SJSA1 (cell line): ENCODE data around the gene RCC2. TPM values are rescaled to one million over a fixed set of nuclear protein-coding genes. Genes with fewer than 3 reads are reported as not detected.

ENCODE experiments used
- DNase-seq, 2 experiments: peaks; one replicate each; pipeline ENCODE4 v3.0.0-alpha.2; 2015 to 2020; ENCODE audit warnings: low spot score in 2 of 2, low read depth in 1 of 2
- H3K27ac ChIP-seq: fragments of 250-450 bp; sonication (Bioruptor Pico); 2 replicates; pipeline ENCODE4 v1.5.1; 2020; ENCODE audit warnings: mild to moderate bottlenecking, moderate library complexity
- H3K27me3 ChIP-seq: fragments of 250-450 bp; sonication (Bioruptor Pico); replicated peaks from 2 replicates; pipeline ENCODE4 v1.5.1; 2020; ENCODE audit warnings: mild to moderate bottlenecking, moderate library complexity
- H3K36me3 ChIP-seq: fragments of 250-450 bp; sonication (Bioruptor Pico); 2 replicates; pipeline ENCODE4 v1.5.1; 2020; ENCODE audit warnings: mild to moderate bottlenecking
- H3K4me1 ChIP-seq: fragments of 250-450 bp; sonication (Bioruptor Pico); replicated peaks from 2 replicates; pipeline ENCODE4 v1.6.1; 2021; ENCODE audit warnings: mild to moderate bottlenecking
- H3K4me3 ChIP-seq: fragments of 250-450 bp; sonication (Bioruptor Pico); 2 replicates; pipeline ENCODE4 v1.5.1; 2020; ENCODE audit warnings: mild to moderate bottlenecking
- H3K9me3 ChIP-seq: fragments of 250-450 bp; sonication (Bioruptor Pico); replicated peaks from 2 replicates; pipeline ENCODE4 v1.5.1; 2020; ENCODE audit warnings: mild to moderate bottlenecking
- total RNA-seq: library from RNA; depleted of rRNA; stranded (reverse); fragments of >200 nt; shearing (Covaris generic); gene quantifications from 2 replicates; pipeline ENCODE4 v1.2.3, GENCODE V29; 2014

Gene RCC2
- total RNA-seq, 1 experiment from 2014 or later: 98.5 TPM

GRCh38 chr1:17403081-17403480, 36.4 kb downstream of the RCC2 start:
- Histone ChIP-seq H3K9me3 (no peaks in the 10 kb centered on the region), H3K4me1 (peaks cover 5% of the 10 kb centered on the region; the same call in 1 of the 2 replicates), H3K27ac (no peak overlapping the region), H3K27me3 (no peaks in the 10 kb centered on the region), H3K36me3 (peaks cover 18% of the 10 kb centered on the region), H3K4me3 (no peak overlapping the region)
- no peak for DNase-seq

GRCh38 chr1:17401841-17402240, 37.6 kb downstream of the RCC2 start:
- Histone ChIP-seq H3K4me1 (peaks cover 5% of the 10 kb centered on the region; the same call in 1 of the 2 replicates), H3K27ac (no peak overlapping the region), H3K4me3 (no peak overlapping the region), H3K27me3 (no peaks in the 10 kb centered on the region), H3K36me3 (peaks cover 11% of the 10 kb centered on the region), H3K9me3 (no peaks in the 10 kb centered on the region)
- DNase-seq: peak in 1 of 2 experiments; percentile 37

GRCh38 chr1:17400725-17401341, 38.6 kb downstream of the RCC2 start:
- no peak for DNase-seq
- no peaks in the 10 kb centered on the region for H3K9me3 ChIP-seq
- peaks cover 2% of the 10 kb centered on the region; the same call in 1 of the 2 replicates for H3K4me1 ChIP-seq
- peaks cover 3% of the 10 kb centered on the region for H3K36me3 ChIP-seq
- H3K4me3 ChIP-seq: no peak overlapping the region
- no peaks in the 10 kb centered on the region for H3K27me3 ChIP-seq
- no peak overlapping the region for H3K27ac ChIP-seq

GRCh38 chr1:17397910-17398695, 41.4 kb downstream of the RCC2 start:
- DNase-seq: no peak
- no peaks in the 10 kb centered on the region for H3K4me1 ChIP-seq
- H3K27ac ChIP-seq: no peak overlapping the region
- H3K9me3 ChIP-seq: no peaks in the 10 kb centered on the region; the same call in 1 of the 2 replicates
- no peaks in the 10 kb centered on the region for H3K27me3 ChIP-seq
- no peak overlapping the region for H3K4me3 ChIP-seq
- H3K36me3 ChIP-seq: no peaks in the 10 kb centered on the region

- Histone ChIP-seq H3K4me1 (no peaks in the 10 kb centered on the region), H3K27me3 (no peaks in the 10 kb centered on the region), H3K27ac (no peak overlapping the region), H3K9me3 (no peaks in the 10 kb centered on the region; the same call in 1 of the 2 replicates), H3K36me3 (no peaks in the 10 kb centered on the region), H3K4me3 (no peak overlapping the region)
- no peak for DNase-seq
Measured at GRCh38 chr1:17393230-17393629, 46.2 kb downstream of the RCC2 start.

GRCh38 chr1:17392199-17392740, 47.2 kb downstream of the RCC2 start:
- H3K27me3 ChIP-seq: peaks cover 3% of the 10 kb centered on the region; the same call in 1 of the 2 replicates
- H3K4me1 ChIP-seq: no peaks in the 10 kb centered on the region
- H3K4me3 ChIP-seq: no peak overlapping the region
- H3K36me3 ChIP-seq: no peaks in the 10 kb centered on the region
- no peak for DNase-seq
- no peaks in the 10 kb centered on the region; the same call in 1 of the 2 replicates for H3K9me3 ChIP-seq
- H3K27ac ChIP-seq: no peak overlapping the region

- peaks cover 19% of the 10 kb centered on the region for H3K27me3 ChIP-seq
- no peak for DNase-seq
Measured at GRCh38 chr1:17381161-17381560, 58.3 kb downstream of the RCC2 start.

GRCh38 chr1:17377325-17377953, 62.0 kb downstream of the RCC2 start:
- no peak overlapping the region for H3K4me3 ChIP-seq
- peaks cover 24% of the 10 kb centered on the region for H3K27me3 ChIP-seq
- no peak overlapping the region for H3K27ac ChIP-seq
- H3K9me3 ChIP-seq: no peaks in the 10 kb centered on the region
- DNase-seq: no peak
- no peaks in the 10 kb centered on the region for H3K4me1 ChIP-seq
- no peaks in the 10 kb centered on the region for H3K36me3 ChIP-seq

More at GRCh38 chr1:17381161-17381560, 58.3 kb downstream of the RCC2 start:
- Histone ChIP-seq H3K27ac (no peak overlapping the region), H3K4me1 (no peaks in the 10 kb centered on the region), H3K9me3 (no peaks in the 10 kb centered on the region), H3K4me3 (no peak overlapping the region), H3K36me3 (no peaks in the 10 kb centered on the region)

GRCh38 chr1:17375651-17376050, 63.8 kb downstream of the RCC2 start:
- H3K27ac ChIP-seq: no peak overlapping the region
- DNase-seq: no peak
- no peak overlapping the region for H3K4me3 ChIP-seq
- peaks cover 16% of the 10 kb centered on the region for H3K27me3 ChIP-seq
- H3K9me3 ChIP-seq: no peaks in the 10 kb centered on the region
- no peaks in the 10 kb centered on the region for H3K4me1 ChIP-seq
- no peaks in the 10 kb centered on the region for H3K36me3 ChIP-seq

GRCh38 chr1:17372955-17373354, 66.5 kb downstream of the RCC2 start:
- peaks cover 11% of the 10 kb centered on the region for H3K27me3 ChIP-seq
- no peak overlapping the region for H3K4me3 ChIP-seq
- H3K9me3 ChIP-seq: no peaks in the 10 kb centered on the region
- DNase-seq: no peak
- no peak overlapping the region for H3K27ac ChIP-seq
- H3K4me1 ChIP-seq: no peaks in the 10 kb centered on the region
- no peaks in the 10 kb centered on the region for H3K36me3 ChIP-seq

- H3K9me3 ChIP-seq: no peaks in the 10 kb centered on the region
- no peak within 1 kb of the TSS for H3K4me3 ChIP-seq
- no peaks in the 10 kb centered on the region for H3K4me1 ChIP-seq
- DNase-seq: no peak
- no peaks in the 10 kb centered on the region for H3K36me3 ChIP-seq
- H3K27me3 ChIP-seq: peaks cover 9% of the 10 kb centered on the region
- H3K27ac ChIP-seq: no peak within 1 kb of the TSS
Measured at GRCh38 chr1:17371896-17372295, 67.6 kb downstream of the RCC2 start, which contains the start of gene PADI6. Gene PADI6 (plus strand): TSS chr1:17372196. CDS start chr1:17372246, 50 bp downstream.

GRCh38 chr1:17370618-17371017, 68.9 kb downstream of the RCC2 start:
- Histone ChIP-seq H3K27ac (no peak overlapping the region), H3K9me3 (no peaks in the 10 kb centered on the region), H3K36me3 (no peaks in the 10 kb centered on the region), H3K4me3 (no peak overlapping the region), H3K27me3 (peaks cover 5% of the 10 kb centered on the region), H3K4me1 (no peaks in the 10 kb centered on the region)
- no peak for DNase-seq

- no peaks in the 10 kb centered on the region for H3K9me3 ChIP-seq
- no peak overlapping the region for H3K27ac ChIP-seq
- H3K4me3 ChIP-seq: no peak overlapping the region
- H3K4me1 ChIP-seq: no peaks in the 10 kb centered on the region
- H3K36me3 ChIP-seq: no peaks in the 10 kb centered on the region
- H3K27me3 ChIP-seq: peaks cover 4% of the 10 kb centered on the region
- no peak for DNase-seq
Measured at GRCh38 chr1:17369466-17369865, 70.0 kb downstream of the RCC2 start.
